Kidney (tissue), 14 donors: ENCODE measurements around the gene TMBIM1. TPM values are rescaled to one million over a fixed set of nuclear protein-coding genes. Genes with fewer than 3 reads are reported as not detected.

Source experiments
- DNase-seq, 5 donors: peaks; one replicate each; pipeline ENCODE4 v3.0.0-alpha.2; 2013 to 2020
- FAIRE-seq: peaks from 2 replicates; lab custom pipeline; 2012; peaks lifted over from hg19 to GRCh38; lab: Jason Lieb, UNC
- H3K27ac ChIP-seq, 2 donors: one replicate each; pipeline ENCODE4 v1.7.0; 2013; ENCODE audit warnings: low read depth in 2 of 2, low read length in 2 of 2, inconsistent platforms in 1 of 2
- H3K27me3 ChIP-seq: one replicate; pipeline ENCODE4 v1.7.1; 2013; ENCODE audit warnings: low read length, inconsistent platforms; ENCODE audit not compliant: control insufficient read depth, insufficient read depth
- H3K36me3 ChIP-seq, 3 donors: one replicate each; pipeline versions ENCODE4 v1.7.0 to v1.7.1; 2013; ENCODE audit warnings: low read length in 3 of 3, control low read depth in 1 of 3, inconsistent platforms in 1 of 3; ENCODE audit not compliant: insufficient read depth in 3 of 3, control insufficient read depth in 2 of 3
- H3K4me1 ChIP-seq, 3 donors: one replicate each; pipeline versions ENCODE4 v1.7.0 to v1.7.1; 2013; ENCODE audit warnings: low read length in 3 of 3, inconsistent platforms in 1 of 3, low read depth in 1 of 3; ENCODE audit not compliant: control insufficient read depth in 2 of 3, insufficient read depth in 2 of 3
- H3K4me3 ChIP-seq, 3 donors: one replicate each; pipeline versions ENCODE4 v1.7.0 to v1.8.1; 2013; ENCODE audit warnings: low read length in 3 of 3, control low read depth in 1 of 3, inconsistent platforms in 1 of 3
- H3K9ac ChIP-seq, 3 donors: one replicate each; pipeline versions ENCODE4 v1.7.0 to v1.7.1; 2013; ENCODE audit warnings: low read length in 3 of 3, control low read depth in 1 of 3, inconsistent platforms in 1 of 3
- H3K9me3 ChIP-seq, 3 donors: one replicate each; pipeline versions ENCODE4 v1.7.0 to v1.7.1; 2013; ENCODE audit warnings: low read length in 3 of 3, control low read depth in 1 of 3, inconsistent platforms in 1 of 3; ENCODE audit not compliant: control insufficient read depth in 2 of 3, insufficient read depth in 1 of 3
- intact Hi-C: fragments of 100-400 bp; cut with DNase I; formaldehyde crosslinking; loops from one replicate; pipeline ENCODE4 v1.11.1; 2022
- polyA plus RNA-seq: library from polyadenylated mRNA; stranded (reverse); fragments of 350-450 nt; fragmentation: Illumina TruSeq; extraction: RNeasy Lipid Tissue Mini Kit (QIAGEN cat#74804); gene quantifications from one replicate; pipeline ENCODE4 v1.2.3, GENCODE V29; 2014; ENCODE audit warnings: low read depth, low replicate concordance; ENCODE audit not compliant: insufficient read depth
- total RNA-seq: library from RNA; stranded (reverse); fragmentation: NEBNext Ultra II Directional; extraction: Animal tissue kit (Norgen Biotek cat#: 25700); gene quantifications from one replicate; pipeline ENCODE4 v1.2.1, GENCODE V29; 2021
- TF ChIP-seq, protein P1 (sequence below): IDR thresholded peaks from 3 replicates; pipeline ENCODE4 v1.5.1; 2012; ENCODE audit warnings: mild to moderate bottlenecking, moderate library complexity, borderline replicate concordance; ENCODE audit not compliant: insufficient read depth; ENCODE audit errors: extremely low read depth
- donor health status: control.
- donor health status: control.
- donor health status: control.
- donor health status: control.
- donor health status: control.
- donor health status: DM: yes; HTN: yes; CAD: no.
- donor health status: Normal renal cell carcinoma (clear cell type).

TMBIM1 gene
- total and polyA plus RNA-seq, 2 donors from 2014 or later: 130 to 217 TPM

DNA sequence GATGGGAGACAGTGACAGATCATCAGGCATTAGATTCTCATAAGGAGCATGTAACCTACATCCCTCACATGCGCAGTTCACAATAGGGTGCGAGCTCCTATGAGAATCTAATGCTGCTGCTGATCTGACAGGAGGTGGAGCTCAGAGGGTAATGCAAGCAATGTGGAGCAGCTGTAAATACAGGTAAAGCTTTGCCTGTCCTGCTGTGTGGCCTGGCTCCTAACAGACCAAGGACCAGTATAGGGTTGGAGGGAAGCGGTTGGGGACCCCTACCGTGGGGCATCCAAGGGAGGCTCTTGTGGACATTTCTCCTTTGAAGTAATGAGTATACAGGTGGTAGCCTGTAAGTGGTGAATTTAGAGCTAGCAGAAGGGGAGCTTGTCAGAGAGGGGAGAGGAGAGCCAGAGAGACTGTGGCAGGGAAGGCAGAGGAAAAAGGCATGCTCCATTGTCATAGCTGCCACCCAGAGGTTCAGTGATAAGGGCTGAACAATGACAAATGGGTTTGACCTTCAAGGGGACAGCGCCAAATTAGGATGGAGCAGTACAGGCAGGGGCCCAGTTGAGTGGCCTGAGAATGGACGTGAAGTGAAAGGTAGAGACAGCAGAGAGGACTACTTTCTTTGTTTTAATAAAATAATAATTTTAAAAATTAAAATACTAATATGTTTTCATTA is 15.2 kb upstream of the TMBIM1 start:
- Histone ChIP-seq H3K9ac (no peak overlapping the region), H3K27ac (no peak overlapping the region), H3K4me1 (peaks cover 0 to 8% (median 5%) of the 10 kb centered on the region in 3 donors), H3K36me3 (no peaks in the 10 kb centered on the region), H3K27me3 (no peaks in the 10 kb centered on the region), H3K9me3 (no peaks in the 10 kb centered on the region), H3K4me3 (no peak overlapping the region)
- TF ChIP-seq, protein P1, sequence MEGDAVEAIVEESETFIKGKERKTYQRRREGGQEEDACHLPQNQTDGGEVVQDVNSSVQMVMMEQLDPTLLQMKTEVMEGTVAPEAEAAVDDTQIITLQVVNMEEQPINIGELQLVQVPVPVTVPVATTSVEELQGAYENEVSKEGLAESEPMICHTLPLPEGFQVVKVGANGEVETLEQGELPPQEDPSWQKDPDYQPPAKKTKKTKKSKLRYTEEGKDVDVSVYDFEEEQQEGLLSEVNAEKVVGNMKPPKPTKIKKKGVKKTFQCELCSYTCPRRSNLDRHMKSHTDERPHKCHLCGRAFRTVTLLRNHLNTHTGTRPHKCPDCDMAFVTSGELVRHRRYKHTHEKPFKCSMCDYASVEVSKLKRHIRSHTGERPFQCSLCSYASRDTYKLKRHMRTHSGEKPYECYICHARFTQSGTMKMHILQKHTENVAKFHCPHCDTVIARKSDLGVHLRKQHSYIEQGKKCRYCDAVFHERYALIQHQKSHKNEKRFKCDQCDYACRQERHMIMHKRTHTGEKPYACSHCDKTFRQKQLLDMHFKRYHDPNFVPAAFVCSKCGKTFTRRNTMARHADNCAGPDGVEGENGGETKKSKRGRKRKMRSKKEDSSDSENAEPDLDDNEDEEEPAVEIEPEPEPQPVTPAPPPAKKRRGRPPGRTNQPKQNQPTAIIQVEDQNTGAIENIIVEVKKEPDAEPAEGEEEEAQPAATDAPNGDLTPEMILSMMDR: no peak
- DNase-seq (no peak), FAIRE-seq (no peak)
- intact Hi-C loops: loop anchor here (10.0 kb wide), 1 partner anchor 47 kb away; the partner anchor contains the start of gene CATIP

DNA sequence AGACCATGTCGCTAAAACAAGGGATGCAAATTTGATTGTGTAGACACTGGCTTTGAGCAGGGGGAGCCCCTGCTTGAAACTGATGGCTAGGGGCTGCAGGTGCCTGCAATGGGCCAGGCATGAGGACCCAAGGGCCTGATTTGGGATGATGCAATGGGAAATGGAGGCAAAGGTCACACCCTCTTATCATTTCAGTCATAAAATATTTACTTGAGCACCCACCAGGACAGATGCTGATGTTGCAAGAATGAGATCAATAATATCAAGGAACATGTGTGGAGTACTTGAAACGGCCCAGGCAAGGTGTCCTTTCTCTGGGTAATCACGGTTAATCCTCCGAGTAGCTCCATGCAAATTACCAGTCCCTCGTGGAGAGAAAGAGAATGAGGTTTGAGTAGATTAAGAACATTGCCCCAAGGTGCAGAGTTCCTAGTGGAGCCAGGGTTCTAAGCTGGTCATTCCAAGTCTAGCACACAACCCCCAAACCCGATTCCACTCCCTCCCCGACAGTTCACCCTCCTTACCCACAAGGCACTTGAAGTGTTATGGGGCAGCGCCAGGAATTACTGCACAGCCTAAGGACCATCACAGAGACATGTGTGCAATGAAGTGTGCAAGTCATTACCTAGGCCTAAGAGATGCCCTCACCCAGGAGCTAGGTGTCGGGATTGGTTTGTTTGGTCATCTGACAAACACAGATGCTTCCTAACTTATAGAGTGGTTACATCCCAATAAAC is 14.0 kb upstream of the TMBIM1 start:
- H3K27me3 ChIP-seq: no peaks in the 10 kb centered on the region
- H3K4me3 ChIP-seq: no peak overlapping the region
- no peaks in the 10 kb centered on the region for H3K36me3 ChIP-seq
- FAIRE-seq (no peak), DNase-seq (no peak)
- no peaks in the 10 kb centered on the region for H3K9me3 ChIP-seq
- H3K9ac ChIP-seq: no peak overlapping the region
- intact Hi-C loops: loop anchor here (10.0 kb wide), 1 partner anchor 48 kb away; the partner anchor contains the start of gene CATIP
- no peak overlapping the region for H3K27ac ChIP-seq
- TF ChIP-seq, protein P1: no peak
- peaks cover 2 to 3% (median 2%) of the 10 kb centered on the region in 3 donors for H3K4me1 ChIP-seq

DNA sequence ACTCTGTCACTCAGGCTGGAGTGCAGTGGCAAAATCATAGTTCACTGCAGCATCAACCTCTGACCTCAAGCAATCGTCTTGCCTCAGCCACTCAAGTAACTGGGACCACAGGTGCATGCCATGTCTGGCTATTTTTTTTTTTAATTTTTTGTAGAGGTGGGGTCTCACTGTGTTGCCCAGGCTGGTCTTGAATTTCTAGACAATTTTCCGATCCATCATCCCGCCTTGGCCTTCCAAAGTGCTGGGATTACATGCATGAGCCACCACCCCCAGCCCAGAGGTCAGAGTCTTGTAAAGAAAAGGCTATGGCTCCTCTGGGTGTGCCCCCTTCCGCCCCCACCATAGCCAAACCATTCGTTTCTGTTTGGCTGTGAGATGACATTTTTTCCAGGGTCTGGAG is 13.1 kb upstream of the TMBIM1 start:
- no peak for FAIRE-seq
- Histone ChIP-seq H3K9ac (no peak overlapping the region), H3K9me3 (no peaks in the 10 kb centered on the region), H3K27me3 (no peaks in the 10 kb centered on the region), H3K27ac (no peak overlapping the region), H3K4me1 (peaks cover 0 to 3% (median 2%) of the 10 kb centered on the region in 3 donors), H3K36me3 (no peaks in the 10 kb centered on the region), H3K4me3 (no peak overlapping the region)
- TF ChIP-seq, protein P1: no peak
- intact Hi-C loops: loop anchor here (10.0 kb wide), 1 partner anchor 49 kb away; the partner anchor contains the start of gene CATIP
- DNase-seq: no peak
